ENCODE data around the gene RTL10. TPM values are rescaled to one million over a fixed set of nuclear protein-coding genes. Genes with fewer than 3 reads are reported as not detected.
"Not testable (repeated sequence)": the region's sequence is repeated elsewhere in the genome, so short reads cannot be mapped to it uniquely, and the experiment has no call there.

Gene RTL10
- total and polyA plus RNA-seq, 2 donors (not counting 1 experiment from before 2014, with no cell fraction given) = 6.4 to 15.2 TPM

GRCh38 chr22:19836512-19836911, 18.2 kb downstream of the RTL10 start:
- Histone ChIP-seq H3K4me2 (replicated peaks; ENCODE audit: low read depth, low read length, poor library complexity, severe bottlenecking) (no peak overlapping the region), H3K4me1 (ENCODE audit: control insufficient read depth in 2 of 2, insufficient read depth in 2 of 2, low read length in 2 of 2) (peaks cover 0 to 5% of the 10 kb centered on the region in 2 donors), H2AFZ (ENCODE audit: insufficient read depth, low read depth, low read length, poor library complexity, severe bottlenecking) (no peak overlapping the region), H3K36me3 (replicated peaks in 1 of 2; ENCODE audit: control extremely low read depth in 1 of 2, control insufficient read depth in 1 of 2, extremely low read depth in 1 of 2, insufficient read depth in 2 of 2, low read length in 1 of 2) (no peaks in the 10 kb centered on the region), H3K9ac (ENCODE audit: low read length) (no peak overlapping the region), H3K79me2 (ENCODE audit: control insufficient read depth, insufficient read depth, low read length) (peaks cover 3% of the 10 kb centered on the region), H3K27me3 (replicated peaks in 1 of 4; ENCODE audit: control extremely low read depth in 1 of 4, control insufficient read depth in 3 of 4, insufficient read depth in 4 of 4, low read length in 3 of 4) (no peaks in the 10 kb centered on the region), H3K9me3 (ENCODE audit: control extremely low read depth in 1 of 3, control insufficient read depth in 2 of 3, insufficient read depth in 1 of 3, low read length in 2 of 3) (no peaks in the 10 kb centered on the region), H3K27ac (ENCODE audit: low read length in 2 of 2) (no peak overlapping the region), H4K20me1 (ENCODE audit: control insufficient read depth, insufficient read depth, low read length, poor library complexity, severe bottlenecking) (no peaks in the 10 kb centered on the region), H3K4me3 (ENCODE audit: control extremely low read depth in 1 of 5, extremely low read depth in 1 of 5, insufficient read depth in 1 of 5, low read depth in 2 of 5, low read length in 4 of 5) (no peak overlapping the region)
- H3K27ac Mint-ChIP-seq = no peak overlapping the region
- H3K27me3 Mint-ChIP-seq = no peaks in the 10 kb centered on the region
- H3K4me1 Mint-ChIP-seq = peaks cover 10% of the 10 kb centered on the region
- intact Hi-C loops (cut with micrococcal nuclease) = loop anchor here (10.0 kb wide), 1 partner anchor 58 kb away; no protein-coding TSS in a partner anchor
- ChIA-PET CTCF (interaction anchor here (0.7 kb wide), 2 partner anchors 11 to 90 kb away, joined by 3 read pairs; no protein-coding TSS in a partner anchor), POLR2A (no interaction called here)
- no peak for TF ChIP-seq CTCF (IDR thresholded peaks at IDR 0.05)
- DNase-seq (no peak), ATAC-seq (ENCODE audit: low read depth) (no peak)
- H3K4me3 Mint-ChIP-seq = no peak overlapping the region
- H3K9me3 Mint-ChIP-seq (ENCODE audit: insufficient read depth) = no peaks in the 10 kb centered on the region

GRCh38 chr22:19834599-19834998, 20.1 kb downstream of the RTL10 start:
- H3K9ac ChIP-seq (ENCODE audit: low read length) = no peak overlapping the region
- intact Hi-C loops (cut with micrococcal nuclease) = loop anchor here (10.0 kb wide), 1 partner anchor 60 kb away; no protein-coding TSS in a partner anchor
- H3K9me3 ChIP-seq (ENCODE audit: control extremely low read depth in 1 of 3, control insufficient read depth in 2 of 3, insufficient read depth in 1 of 3, low read length in 2 of 3) = no peaks in the 10 kb centered on the region
- Mint-ChIP-seq H3K9me3 (ENCODE audit: insufficient read depth) (no peaks in the 10 kb centered on the region), H3K27ac (no peak overlapping the region), H3K4me3 (no peak overlapping the region), H3K27me3 (no peaks in the 10 kb centered on the region), H3K4me1 (peaks cover 10% of the 10 kb centered on the region)
- peaks cover 3% of the 10 kb centered on the region for H3K79me2 ChIP-seq (ENCODE audit: control insufficient read depth, insufficient read depth, low read length)
- ATAC-seq (ENCODE audit: low read depth) (no peak), DNase-seq (no peak)
- no peak overlapping the region for H2AFZ ChIP-seq (ENCODE audit: insufficient read depth, low read depth, low read length, poor library complexity, severe bottlenecking)
- H3K27ac ChIP-seq (ENCODE audit: low read length in 2 of 2) = no peak overlapping the region
- CTCF ChIA-PET = no interaction called here
- H3K4me3 ChIP-seq (ENCODE audit: control extremely low read depth in 1 of 5, extremely low read depth in 1 of 5, insufficient read depth in 1 of 5, low read depth in 2 of 5, low read length in 4 of 5) = no peak overlapping the region
- no peaks in the 10 kb centered on the region for H4K20me1 ChIP-seq (ENCODE audit: control insufficient read depth, insufficient read depth, low read length, poor library complexity, severe bottlenecking)
- TF ChIP-seq CTCF (IDR thresholded peaks at IDR 0.05) (no peak), EZH2 (IDR thresholded peaks at IDR 0.05; ENCODE audit: borderline replicate concordance, insufficient read depth, low read depth, low read length, poor library complexity, severe bottlenecking) (no peak)
- no peak overlapping the region for H3K4me2 ChIP-seq (replicated peaks; ENCODE audit: low read depth, low read length, poor library complexity, severe bottlenecking)
- peaks cover 0 to 5% of the 10 kb centered on the region in 2 donors for H3K4me1 ChIP-seq (ENCODE audit: control insufficient read depth in 2 of 2, insufficient read depth in 2 of 2, low read length in 2 of 2)
- H3K27me3 ChIP-seq (replicated peaks in 1 of 4; ENCODE audit: control extremely low read depth in 1 of 4, control insufficient read depth in 3 of 4, insufficient read depth in 4 of 4, low read length in 3 of 4) = no peaks in the 10 kb centered on the region
- no peaks in the 10 kb centered on the region for H3K36me3 ChIP-seq (replicated peaks in 1 of 2; ENCODE audit: control extremely low read depth in 1 of 2, control insufficient read depth in 1 of 2, extremely low read depth in 1 of 2, insufficient read depth in 2 of 2, low read length in 1 of 2)
- POLR2A ChIA-PET = no interaction called here

- H3K9ac ChIP-seq (ENCODE audit: low read length); H3K9me3 Mint-ChIP-seq (ENCODE audit: insufficient read depth); H3K4me3 ChIP-seq (ENCODE audit: control extremely low read depth in 1 of 5, extremely low read depth in 1 of 5, insufficient read depth in 1 of 5, low read depth in 2 of 5, low read length in 4 of 5); H3K79me2 ChIP-seq (ENCODE audit: control insufficient read depth, insufficient read depth, low read length); H3K4me2 ChIP-seq (replicated peaks; ENCODE audit: low read depth, low read length, poor library complexity, severe bottlenecking); H3K36me3 ChIP-seq (replicated peaks in 1 of 2; ENCODE audit: control extremely low read depth in 1 of 2, control insufficient read depth in 1 of 2, extremely low read depth in 1 of 2, insufficient read depth in 2 of 2, low read length in 1 of 2); H3K4me3 Mint-ChIP-seq; H3K27me3 Mint-ChIP-seq; H4K20me1 ChIP-seq (ENCODE audit: control insufficient read depth, insufficient read depth, low read length, poor library complexity, severe bottlenecking); H2AFZ ChIP-seq (ENCODE audit: insufficient read depth, low read depth, low read length, poor library complexity, severe bottlenecking); H3K4me1 ChIP-seq (ENCODE audit: control insufficient read depth in 2 of 2, insufficient read depth in 2 of 2, low read length in 2 of 2); ATAC-seq (ENCODE audit: low read depth); H3K27ac Mint-ChIP-seq; H3K9me3 ChIP-seq (ENCODE audit: control extremely low read depth in 1 of 3, control insufficient read depth in 2 of 3, insufficient read depth in 1 of 3, low read length in 2 of 3); H3K27me3 ChIP-seq (replicated peaks in 1 of 4; ENCODE audit: control extremely low read depth in 1 of 4, control insufficient read depth in 3 of 4, insufficient read depth in 4 of 4, low read length in 3 of 4); DNase-seq; H3K27ac ChIP-seq (ENCODE audit: low read length in 2 of 2); POLR2A ChIA-PET: not testable (repeated sequence)
- CTCF ChIA-PET = interaction anchor here (1.5 kb wide), 1 partner anchor 18 kb away, joined by 3 read pairs; no protein-coding TSS in a partner anchor
- peaks cover 10% of the 10 kb centered on the region for H3K4me1 Mint-ChIP-seq
- intact Hi-C loops (cut with micrococcal nuclease) = loop anchor here (10.0 kb wide), 1 partner anchor 61 kb away; no protein-coding TSS in a partner anchor
- 100% methylated on average over 1 of the region's 9 CpGs for WGBS (ENCODE audit: insufficient coverage)
Observed at GRCh38 chr22:19833327-19833726, 21.3 kb downstream of the RTL10 start.

All from B cell (primary cell).